Measurements from ENCODE around the gene ACSM2B.
"Not testable (repeated sequence)": the region's sequence is repeated elsewhere in the genome, so short reads cannot be mapped to it uniquely, and the experiment has no call there.

The ACSM2B gene

DNA sequence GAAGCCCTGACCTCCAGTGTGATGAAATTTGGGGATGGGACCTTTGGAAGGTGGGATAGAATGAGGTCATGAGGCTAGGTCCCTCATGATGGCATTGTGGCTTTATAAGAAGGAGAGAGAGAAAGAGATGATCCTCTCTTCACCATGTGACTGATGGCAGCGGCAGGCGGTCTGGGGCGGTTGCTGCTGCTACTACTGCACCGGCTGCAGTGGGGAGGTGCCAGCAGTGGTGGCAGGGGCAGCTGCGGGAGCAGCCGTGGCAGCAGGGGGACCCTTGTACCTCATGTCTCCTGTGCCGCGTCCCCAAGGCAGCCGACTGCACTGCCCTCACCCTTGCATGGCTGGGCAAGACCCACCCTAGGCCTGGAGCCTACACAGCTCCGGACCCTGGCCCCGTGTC, 84.7 kb downstream of the ACSM2B start:
- not testable (repeated sequence) for H3K36me3 ChIP-seq (ENCODE audit: control insufficient read depth in 1 of 2, insufficient read depth in 2 of 2, low read length in 2 of 2); H3K9ac ChIP-seq (ENCODE audit: low read depth in 1 of 2, low read length in 2 of 2); H3K4me3 ChIP-seq (ENCODE audit: low read depth in 1 of 2, low read length in 2 of 2); H3K27ac ChIP-seq (ENCODE audit: low read depth, low read length); H3K9me3 ChIP-seq (ENCODE audit: control insufficient read depth in 1 of 2, low read length in 2 of 2); H3K4me1 ChIP-seq (ENCODE audit: control insufficient read depth in 1 of 2, insufficient read depth in 2 of 2, low read length in 2 of 2); H3K27me3 ChIP-seq (ENCODE audit: control insufficient read depth in 1 of 2, insufficient read depth in 2 of 2, low read length in 2 of 2)

DNA sequence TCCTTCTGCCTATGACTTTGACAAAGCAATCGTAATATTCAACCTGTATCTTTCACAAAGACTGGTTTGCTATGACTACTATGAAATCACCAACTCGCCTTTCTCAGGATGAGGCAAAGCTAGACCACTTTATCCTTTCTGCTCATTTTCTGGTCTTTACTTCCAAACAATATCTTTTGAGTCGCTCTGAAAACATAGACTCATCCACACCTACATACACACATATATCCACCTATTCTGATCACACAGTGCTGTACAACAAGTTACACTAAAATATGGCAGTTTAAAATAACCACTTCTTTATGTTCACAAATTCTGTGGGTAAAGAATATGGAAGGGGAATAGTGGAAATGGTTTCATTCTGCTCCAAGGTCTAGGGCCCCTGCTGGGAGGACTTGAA, 85.2 kb downstream of the ACSM2B start:
- not testable (repeated sequence) for H3K9ac ChIP-seq (ENCODE audit: low read depth in 1 of 2, low read length in 2 of 2); H3K4me1 ChIP-seq (ENCODE audit: control insufficient read depth in 1 of 2, insufficient read depth in 2 of 2, low read length in 2 of 2); H3K4me3 ChIP-seq (ENCODE audit: low read depth in 1 of 2, low read length in 2 of 2); H3K27me3 ChIP-seq (ENCODE audit: control insufficient read depth in 1 of 2, insufficient read depth in 2 of 2, low read length in 2 of 2); H3K27ac ChIP-seq (ENCODE audit: low read depth, low read length); H3K36me3 ChIP-seq (ENCODE audit: control insufficient read depth in 1 of 2, insufficient read depth in 2 of 2, low read length in 2 of 2); H3K9me3 ChIP-seq (ENCODE audit: control insufficient read depth in 1 of 2, low read length in 2 of 2)

All from duodenal mucosa (tissue), 2 donors.